GM18498 (cell line): Measurements from ENCODE around the gene CRIP3.

Experiments used
- ATAC-seq: cut with Tn5 transposase; IDR thresholded peaks from one replicate; pipeline ENCODE4 v1.9.1; 2021; ENCODE audit warnings: mild to moderate bottlenecking, moderate library complexity; ENCODE audit not compliant: unreplicated experiment

CRIP3 gene

DNA sequence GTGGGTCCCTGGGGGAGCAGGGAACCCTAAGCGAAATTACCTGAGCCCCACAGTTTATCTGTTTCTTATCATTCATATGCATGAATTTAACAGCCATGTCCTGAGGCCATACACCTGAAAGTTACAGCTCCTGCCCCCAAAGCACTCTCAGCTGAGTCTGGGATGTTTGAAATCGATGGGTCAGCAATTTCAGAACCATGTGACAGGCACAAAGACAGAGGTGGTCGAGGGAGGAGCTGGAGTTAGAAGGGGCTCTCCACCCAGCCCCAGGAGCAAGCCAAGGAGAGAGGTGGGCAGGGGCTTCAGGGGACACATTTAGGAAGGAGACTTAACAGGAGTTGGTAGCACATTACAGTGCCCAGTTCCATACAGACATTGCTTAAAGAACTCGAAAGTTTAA is 50.4 kb downstream of the CRIP3 start:
- no peak for ATAC-seq

GRCh38 chr6:43257367-43258145 is 51.1 kb downstream of the CRIP3 start:
- ATAC-seq: no peak

GRCh38 chr6:43256670-43257366 is 51.8 kb downstream of the CRIP3 start:
- no peak for ATAC-seq
